ACHN (cell line): ENCODE measurements around the gene CFB.

ENCODE experiments used
- DNase-seq: peaks from one replicate; pipeline ENCODE4 v3.0.0-alpha.2; 2015
- in situ Hi-C: cut with HindIII; loops from 2 replicates; pipeline ENCODE4 v1.10.0; 2017; ENCODE audit warnings: low sequenced_read_pairs, low pct_ligation_motif_present, low pct_unique_long_range_greater_than_20kb

CFB gene

GRCh38 chr6:31945154-31945506, 765 bp upstream of the CFB start:
- DNase-seq: no peak
- in situ Hi-C loops: no loop called here

DNA sequence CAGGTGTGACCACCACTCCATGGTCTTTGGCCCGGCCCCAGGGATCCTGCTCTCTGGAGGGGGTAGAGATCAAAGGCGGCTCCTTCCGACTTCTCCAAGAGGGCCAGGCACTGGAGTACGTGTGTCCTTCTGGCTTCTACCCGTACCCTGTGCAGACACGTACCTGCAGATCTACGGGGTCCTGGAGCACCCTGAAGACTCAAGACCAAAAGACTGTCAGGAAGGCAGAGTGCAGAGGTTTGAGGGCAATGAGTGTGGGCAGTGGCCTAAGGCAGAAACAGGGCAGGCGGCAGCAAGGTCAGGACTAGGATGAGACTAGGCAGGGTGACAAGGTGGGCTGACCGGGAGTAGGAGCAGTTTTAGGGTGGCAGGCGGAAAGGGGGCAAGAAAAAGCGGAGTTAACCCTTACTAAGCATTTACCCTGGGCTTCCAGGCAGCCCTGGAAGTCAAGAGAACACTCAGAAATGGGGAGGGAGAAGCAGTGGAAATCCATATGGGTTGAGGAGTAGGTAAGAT, 533 bp downstream of the CFB start:
- in situ Hi-C loops: no loop called here
- DNase-seq: no peak

GRCh38 chr6:31947070-31947675, 1.3 kb downstream of the CFB start:
- in situ Hi-C loops: no loop called here
- no peak for DNase-seq

DNA sequence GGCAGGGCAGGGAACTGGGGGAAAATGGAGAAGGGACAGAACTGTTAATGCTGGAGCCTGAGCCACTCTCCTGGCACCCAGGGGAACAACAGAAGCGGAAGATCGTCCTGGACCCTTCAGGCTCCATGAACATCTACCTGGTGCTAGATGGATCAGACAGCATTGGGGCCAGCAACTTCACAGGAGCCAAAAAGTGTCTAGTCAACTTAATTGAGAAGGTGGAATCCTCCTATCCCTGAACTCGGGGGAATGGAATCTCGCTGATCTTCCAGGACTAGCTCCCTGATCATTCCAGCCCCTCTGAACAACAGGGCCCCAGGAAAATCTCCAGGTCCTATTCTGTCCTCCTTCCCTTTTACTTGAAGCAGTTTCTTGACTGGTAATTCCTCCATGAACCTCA, 2.0 kb downstream of the CFB start:
- in situ Hi-C loops: no loop called here
- DNase-seq: no peak

- in situ Hi-C loops: no loop called here
Observed at GRCh38 chr6:31948306-31948705, 2.4 kb downstream of the CFB start.

GRCh38 chr6:31948753-31949413, 3.0 kb downstream of the CFB start:
- no peak for DNase-seq
- in situ Hi-C loops: no loop called here

More at GRCh38 chr6:31948306-31948705, 2.4 kb downstream of the CFB start:
- DNase-seq: no peak

DNA sequence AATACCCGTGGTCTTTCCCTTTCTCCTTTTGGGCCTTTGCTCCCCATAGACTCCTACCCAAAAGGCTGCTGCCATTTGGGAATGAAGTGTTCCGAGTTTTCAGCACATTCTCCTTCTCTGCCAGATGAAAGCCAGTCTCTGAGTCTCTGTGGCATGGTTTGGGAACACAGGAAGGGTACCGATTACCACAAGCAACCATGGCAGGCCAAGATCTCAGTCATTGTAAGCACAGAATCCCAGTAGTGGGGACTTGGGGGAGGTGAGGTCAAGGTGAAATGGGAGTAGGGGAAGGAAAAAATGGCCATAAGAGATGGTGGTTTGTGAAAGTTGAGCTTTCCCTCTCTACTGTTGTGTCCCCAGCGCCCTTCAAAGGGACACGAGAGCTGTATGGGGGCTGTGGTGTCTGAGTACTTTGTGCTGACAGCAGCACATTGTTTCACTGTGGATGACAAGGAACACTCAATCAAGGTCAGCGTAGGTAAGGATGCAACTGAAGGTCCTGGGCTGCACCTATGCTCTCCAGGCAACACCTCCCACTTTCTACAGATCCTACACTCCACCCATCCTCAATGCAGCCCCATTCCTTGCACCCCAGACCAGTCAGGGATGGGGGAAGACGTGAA, 4.1 kb downstream of the CFB start:
- no peak for DNase-seq
- in situ Hi-C loops: no loop called here

DNA sequence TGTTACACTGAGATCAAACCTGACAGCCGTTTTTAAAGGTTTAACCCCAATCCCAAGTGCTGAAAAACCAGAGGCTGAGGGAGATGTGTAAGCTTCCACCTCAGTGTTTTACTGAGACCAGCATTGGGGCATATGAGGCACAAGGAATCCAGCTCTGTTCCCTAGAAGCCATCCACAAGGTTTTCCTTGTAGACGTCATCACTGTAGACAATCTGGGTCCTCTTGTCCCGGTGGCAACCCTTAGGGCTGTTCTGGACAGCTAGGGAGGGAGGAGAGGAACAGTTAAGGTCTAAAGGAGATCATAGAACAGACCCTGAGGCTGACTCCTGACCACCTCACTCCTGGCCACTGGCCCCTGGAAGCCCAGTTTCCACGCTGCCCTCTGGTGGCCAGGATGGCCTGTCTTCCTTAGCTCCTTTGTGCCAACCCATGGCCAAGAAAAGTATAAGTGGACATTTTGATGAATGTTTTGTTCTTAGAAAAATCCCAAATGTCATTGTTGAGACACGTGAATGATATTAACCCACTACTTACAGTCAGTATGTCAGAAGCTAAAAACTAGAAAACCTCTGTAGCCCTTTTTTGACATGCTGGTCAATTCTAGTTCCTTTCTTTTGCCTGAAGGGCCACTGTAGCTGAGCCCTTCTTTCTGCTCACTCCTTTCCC, 6.4 kb downstream of the CFB start:
- DNase-seq: peak; percentile 60
- in situ Hi-C loops: no loop called here

DNA sequence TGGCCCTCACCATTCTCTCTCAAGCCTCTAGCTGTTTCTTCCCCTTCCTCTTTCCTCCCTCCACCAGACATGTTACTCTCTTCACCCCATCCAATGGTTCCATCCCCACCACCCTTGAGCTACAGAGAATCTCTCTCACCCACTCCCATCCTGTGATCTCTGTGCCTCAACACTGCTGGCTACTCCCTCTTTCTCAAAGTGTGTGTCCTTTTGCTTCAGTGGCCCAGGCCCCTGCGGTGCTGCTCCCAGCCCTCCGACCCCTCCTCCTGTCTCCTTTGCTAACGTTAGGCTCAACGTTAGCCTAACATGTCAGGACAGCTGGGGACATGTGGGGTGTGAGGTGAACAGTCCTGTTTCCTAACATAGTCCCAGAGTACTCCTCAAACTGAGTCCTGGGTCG, 7.0 kb downstream of the CFB start:
- in situ Hi-C loops: no loop called here

GRCh38 chr6:31954511-31954910, 8.6 kb downstream of the CFB start:
- in situ Hi-C loops: no loop called here

More for the DNA sequence above, 7.0 kb downstream of the CFB start:
- DNase-seq: no peak

DNA sequence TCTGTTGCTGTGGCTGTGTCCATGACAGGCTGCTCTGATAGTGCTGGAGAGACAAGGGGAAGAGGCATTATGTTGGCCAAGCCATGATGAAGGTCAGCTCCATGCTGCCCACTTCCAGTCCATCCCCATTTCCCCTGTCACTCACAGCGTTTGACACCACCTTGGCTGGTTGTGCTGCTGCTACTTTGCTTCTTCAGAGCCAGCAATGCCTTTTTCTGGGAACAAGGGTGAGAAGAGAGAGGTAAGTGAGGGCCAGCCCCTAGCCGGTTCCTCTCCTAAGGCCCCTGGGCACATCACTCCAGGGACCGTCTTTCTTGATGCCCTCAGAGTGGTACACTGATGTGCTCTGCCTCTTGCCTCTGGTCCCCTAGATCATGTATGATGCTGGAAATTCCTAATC, 10.9 kb downstream of the CFB start:
- DNase-seq: no peak
- in situ Hi-C loops: no loop called here

More at GRCh38 chr6:31954511-31954910, 8.6 kb downstream of the CFB start:
- no peak for DNase-seq

DNA sequence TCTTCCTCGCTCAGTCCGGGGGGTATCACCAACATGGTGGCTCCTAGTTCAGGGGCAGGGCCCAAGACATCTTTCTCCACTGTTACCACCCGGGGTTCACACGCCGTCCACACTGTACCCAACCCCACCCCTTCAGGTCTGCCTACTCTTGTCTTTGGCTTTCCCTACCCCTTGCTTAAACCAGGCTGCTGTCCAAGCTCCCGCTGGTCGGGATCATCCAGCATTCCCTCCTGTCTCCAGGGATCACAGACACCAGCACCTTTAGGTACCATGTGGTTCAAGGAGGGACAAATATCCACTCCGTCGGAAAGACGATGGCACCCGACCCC, 12.5 kb downstream of the CFB start:
- in situ Hi-C loops: no loop called here
- no peak for DNase-seq

DNA sequence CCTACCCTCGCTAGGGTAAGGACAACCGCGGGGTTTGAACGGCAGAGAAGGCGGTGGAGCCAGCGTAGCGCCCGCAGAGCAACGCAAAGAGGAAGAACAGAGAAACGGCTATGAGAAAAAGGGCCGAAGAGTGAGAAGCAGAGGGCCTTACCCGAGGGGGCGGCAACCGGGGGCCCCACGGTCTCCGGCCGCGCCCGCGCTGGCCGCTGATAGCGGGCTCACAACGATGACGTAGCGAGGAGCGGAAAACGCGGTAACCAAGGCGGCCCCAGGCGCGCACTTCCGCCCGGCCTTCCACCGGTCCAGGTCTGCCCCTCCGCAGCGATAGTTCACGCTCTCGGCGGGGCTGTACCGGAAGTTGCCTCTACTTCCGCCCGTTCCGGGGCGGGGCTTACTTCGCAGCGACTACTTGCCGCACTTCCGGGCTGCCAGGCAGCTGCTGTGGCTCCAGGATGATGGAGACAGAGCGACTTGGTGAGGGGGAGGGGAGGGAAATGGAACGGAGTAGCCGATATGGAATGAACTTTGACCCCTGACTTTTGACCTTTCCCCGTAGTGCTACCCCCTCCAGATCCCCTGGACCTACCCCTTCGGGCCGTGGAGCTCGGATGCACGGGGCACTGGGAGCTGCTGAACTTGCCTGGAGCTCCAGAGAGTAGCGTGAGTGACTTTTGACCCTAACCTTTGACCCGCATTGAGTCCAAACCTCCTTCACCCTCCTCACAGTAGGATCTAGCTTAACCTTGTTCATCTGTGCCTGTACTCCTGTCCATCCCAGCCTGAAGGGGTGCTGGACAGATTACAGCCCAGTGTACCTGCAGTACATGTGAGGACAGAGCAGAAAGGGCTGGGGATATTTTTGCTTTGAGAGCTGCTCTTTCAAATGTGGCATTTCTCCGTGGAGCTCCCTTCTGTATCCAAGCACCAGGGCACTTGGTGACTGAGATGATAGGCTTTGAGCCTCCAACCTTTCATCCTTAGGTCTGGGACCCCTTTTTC, 13.1 kb downstream of the CFB start, which contains the start of the genes NELFE and SKIC2:
TSS of gene NELFE (minus strand) at position 231 of the 999 bp plus-strand sequence. CDS start 525 bp downstream, outside the sequence.
TSS of gene SKIC2 (plus strand) at position 435 of the 999 bp plus-strand sequence. CDS start at position 453, 18 bp downstream.
- peak; percentile 97 for DNase-seq
- in situ Hi-C loops: no loop called here

DNA sequence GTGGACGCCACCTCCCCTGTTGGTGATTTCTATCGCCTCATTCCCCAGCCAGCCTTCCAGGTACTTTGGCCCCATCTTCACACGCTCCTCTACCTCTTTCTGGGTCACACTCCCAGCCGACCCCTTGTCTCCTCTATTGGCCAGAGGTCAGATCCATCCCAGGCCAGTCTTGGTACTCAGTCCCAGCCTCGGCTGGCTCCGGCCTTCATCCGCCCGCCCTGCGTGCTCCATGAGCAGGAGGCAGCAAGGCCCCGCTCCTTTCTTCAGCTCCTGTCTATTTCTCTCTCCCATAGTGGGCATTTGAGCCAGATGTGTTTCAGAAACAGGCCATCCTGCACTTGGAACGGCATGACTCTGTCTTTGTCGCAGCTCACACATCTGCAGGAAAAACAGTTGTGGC, 15.7 kb downstream of the CFB start:
- in situ Hi-C loops: no loop called here
- DNase-seq: no peak

GRCh38 chr6:31963921-31964320, 18.0 kb downstream of the CFB start:
- in situ Hi-C loops: no loop called here
- no peak for DNase-seq

DNA sequence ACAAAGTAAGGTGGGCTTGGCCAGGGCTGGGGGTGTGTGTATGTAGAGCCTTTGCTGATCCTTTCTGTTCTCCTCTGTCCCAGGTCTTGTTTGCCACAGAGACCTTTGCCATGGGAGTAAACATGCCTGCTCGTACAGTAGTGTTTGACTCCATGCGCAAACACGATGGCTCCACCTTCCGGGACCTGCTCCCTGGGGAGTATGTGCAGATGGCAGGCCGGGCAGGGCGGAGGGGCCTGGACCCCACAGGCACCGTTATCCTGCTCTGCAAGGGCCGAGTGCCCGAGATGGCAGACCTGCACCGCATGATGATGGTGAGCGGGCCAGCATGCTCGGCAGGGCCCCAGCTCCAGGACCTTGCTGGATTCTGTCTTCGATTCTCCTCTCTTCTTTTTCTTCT, 19.8 kb downstream of the CFB start:
- DNase-seq: no peak
- in situ Hi-C loops: no loop called here

DNA sequence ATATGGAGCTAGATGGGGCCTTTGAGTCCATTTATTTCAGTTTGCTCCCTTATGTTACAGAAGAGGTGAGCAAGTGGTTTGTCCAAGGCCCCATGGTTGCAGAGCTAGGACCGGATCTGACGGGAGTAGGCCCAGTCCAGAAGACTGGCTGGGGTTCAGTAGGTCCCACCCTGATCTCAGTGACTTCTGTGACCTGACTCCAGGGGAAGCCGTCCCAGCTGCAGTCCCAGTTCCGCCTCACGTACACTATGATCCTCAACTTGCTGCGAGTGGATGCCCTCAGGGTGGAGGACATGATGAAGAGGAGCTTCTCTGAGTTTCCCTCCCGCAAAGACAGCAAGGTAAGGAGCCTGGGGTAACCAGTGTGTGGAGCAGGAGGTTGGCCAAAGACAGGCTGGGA, 20.6 kb downstream of the CFB start:
- in situ Hi-C loops: no loop called here

More for the DNA sequence above, 20.6 kb downstream of the CFB start:
- DNase-seq: no peak
